ENCODE measurements around the gene UNC13C.

UNC13C gene

DNA sequence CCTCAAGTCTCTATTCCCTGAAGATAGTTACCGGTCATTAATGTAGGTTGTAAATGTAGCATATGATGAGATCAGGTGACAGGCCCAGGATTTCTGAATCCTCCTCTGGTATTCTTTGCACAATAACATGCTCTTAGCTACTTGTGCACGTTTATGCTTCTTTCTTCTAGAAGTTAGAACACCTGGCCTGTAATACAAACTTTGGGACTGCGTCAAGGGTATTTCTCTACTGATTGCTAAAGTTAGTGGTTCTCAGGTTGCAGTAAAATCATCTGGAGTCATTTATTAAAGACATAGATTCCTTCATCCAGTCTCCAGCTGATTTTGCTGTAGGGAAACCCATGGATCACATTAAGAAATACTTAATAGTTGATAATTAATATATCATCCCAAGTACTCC lies 48.0 kb downstream of the UNC13C start:
- DNase-seq (ENCODE audit: low read depth in 2 of 2), result no peak

- DNase-seq (ENCODE audit: low read depth in 2 of 2), result no peak
These were observed 48.6 kb downstream of the UNC13C start for GRCh38 chr15:54026891-54027290.

- no peak for DNase-seq (ENCODE audit: low read depth in 2 of 2)
These were observed 50.8 kb downstream of the UNC13C start for GRCh38 chr15:54029081-54029480.

- DNase-seq (ENCODE audit: low read depth in 2 of 2), result no peak
These were observed 53.8 kb downstream of the UNC13C start for GRCh38 chr15:54032066-54032465.

- DNase-seq (ENCODE audit: low read depth in 2 of 2), result no peak
These were observed 55.2 kb downstream of the UNC13C start for GRCh38 chr15:54033356-54033860.

DNA sequence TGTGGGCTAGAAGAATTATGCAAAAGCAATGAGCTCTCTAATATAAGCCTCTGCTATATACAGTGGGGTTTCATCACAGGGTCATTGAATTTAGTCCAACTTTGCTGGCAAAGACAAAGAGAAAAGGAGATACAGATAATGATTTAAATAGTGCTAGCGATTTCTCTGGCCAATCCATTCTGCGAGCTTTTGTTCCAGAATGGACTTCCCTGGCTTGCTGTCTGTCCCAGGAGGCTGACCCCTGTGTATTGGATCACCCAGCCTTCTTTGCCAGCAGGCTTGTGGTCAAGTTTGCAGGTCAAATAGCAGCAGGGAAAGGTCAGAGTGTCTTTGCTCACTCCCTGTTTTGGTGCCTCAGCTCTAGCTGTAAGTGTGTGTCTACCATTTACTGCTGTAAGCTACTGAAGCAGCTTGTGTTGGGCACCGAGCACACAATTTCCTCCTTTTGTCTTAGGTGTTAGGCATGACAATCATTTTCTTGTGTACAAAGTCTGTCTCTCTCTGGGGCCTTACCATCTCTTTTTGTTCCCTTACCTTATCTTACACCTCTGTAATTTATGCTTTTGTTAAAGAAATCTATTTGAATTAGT lies 55.7 kb downstream of the UNC13C start:
- DNase-seq (ENCODE audit: low read depth in 2 of 2), result no peak

DNA sequence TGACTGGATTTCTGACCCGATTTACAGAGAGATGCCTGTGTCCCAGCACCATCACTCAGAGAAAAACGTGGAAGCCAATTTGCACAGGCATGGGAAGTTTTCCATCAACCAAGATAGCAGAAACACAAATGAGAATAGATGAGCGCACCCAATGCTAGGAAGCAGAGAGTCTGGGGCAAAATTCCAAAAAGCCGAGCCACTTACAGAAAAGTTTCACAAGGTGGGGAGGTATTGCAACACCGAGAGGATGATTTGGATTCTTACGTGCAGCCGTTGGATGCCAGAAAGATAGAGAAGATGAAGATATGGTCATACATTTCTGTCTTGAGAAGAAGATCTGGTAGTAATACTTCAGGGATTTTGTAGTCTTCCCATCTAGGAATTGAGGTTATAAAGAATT lies 57.4 kb downstream of the UNC13C start:
- DNase-seq (ENCODE audit: low read depth in 2 of 2), result no peak

DNA sequence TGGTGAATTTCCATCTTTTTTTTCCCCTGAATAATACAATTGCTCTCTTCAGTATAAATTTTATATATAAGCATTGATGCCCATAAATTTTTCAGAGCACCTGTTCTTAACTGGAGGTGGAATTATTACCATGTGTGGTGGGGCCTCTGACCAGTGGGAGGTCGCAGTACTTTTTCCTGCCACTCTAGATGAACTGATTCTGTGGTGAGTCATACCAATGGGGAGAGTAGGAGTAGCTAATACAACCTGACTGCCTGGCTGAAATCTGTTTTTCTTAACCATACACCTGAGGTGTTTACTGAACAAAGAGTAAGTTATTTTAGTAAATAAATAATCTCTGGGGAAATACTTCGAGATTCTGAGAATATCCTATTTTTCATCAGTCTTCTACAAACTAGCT lies 67.2 kb downstream of the UNC13C start:
- no peak for DNase-seq (ENCODE audit: low read depth in 2 of 2)

DNA sequence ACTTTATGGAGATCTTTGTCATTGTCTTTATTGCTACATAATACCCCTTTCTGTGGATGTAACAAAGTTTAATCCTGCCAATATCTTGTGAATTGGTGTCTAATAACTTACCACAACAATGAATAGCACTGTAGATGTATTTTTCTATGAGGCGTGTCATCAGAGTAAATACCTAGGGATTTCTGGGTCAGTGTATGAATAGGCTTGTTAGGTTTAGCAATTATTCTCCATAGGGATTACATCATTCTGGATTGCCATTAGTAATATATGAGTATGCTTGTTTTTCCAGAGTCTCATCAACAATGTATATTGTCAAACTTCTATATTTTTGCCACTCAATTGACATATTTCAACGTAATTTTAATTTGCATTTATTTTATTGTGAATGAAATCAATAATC lies 67.9 kb downstream of the UNC13C start:
- no peak for DNase-seq (ENCODE audit: low read depth in 2 of 2)

GRCh38 chr15:54064365-54064764 lies 86.1 kb downstream of the UNC13C start:
- no peak for DNase-seq (ENCODE audit: low read depth in 2 of 2)

DNA sequence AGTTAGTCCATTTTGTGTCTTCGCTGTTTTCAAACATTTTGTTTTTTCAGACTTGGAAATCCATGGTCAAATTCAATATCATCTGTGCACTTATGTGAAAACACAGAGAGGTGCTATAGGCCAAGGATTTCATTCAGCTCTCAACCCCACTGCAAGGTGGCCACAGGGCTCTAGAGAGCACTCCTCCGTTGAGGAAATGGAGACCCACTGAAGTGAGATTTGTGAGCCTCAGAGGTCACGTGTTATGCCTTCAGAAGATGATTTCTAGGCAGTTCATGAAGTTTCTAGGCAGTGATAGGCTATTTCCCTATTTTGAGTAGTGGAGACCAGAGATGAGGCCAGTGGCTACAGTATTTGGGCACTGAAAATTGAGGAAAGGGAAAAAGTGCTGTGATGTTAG lies 88.2 kb downstream of the UNC13C start:
- DNase-seq (ENCODE audit: low read depth in 2 of 2), result no peak

GRCh38 chr15:54082836-54083492 lies 104.7 kb downstream of the UNC13C start:
- peak in 1 of 2 donors; percentile 1 for DNase-seq (ENCODE audit: low read depth in 2 of 2)

DNA sequence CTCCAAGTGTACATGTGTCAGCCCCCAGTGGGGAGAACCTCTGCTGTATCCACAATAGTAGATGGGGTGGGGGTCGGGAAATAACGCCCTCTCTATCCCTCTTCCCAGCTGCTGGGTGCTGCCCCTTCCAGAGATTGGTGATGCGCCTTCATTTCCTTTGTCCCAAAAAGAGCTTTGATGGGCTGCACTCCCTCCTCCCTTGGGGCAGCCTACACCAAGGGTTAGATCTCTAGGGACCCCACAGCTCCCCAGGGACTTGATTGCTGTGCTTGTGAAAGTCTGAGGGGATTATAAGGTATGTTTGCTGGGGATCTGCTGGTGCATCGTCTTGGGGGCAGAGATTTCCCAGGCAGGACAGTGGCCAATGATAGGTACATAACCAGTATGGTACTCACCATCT lies 105.3 kb downstream of the UNC13C start:
- no peak for DNase-seq (ENCODE audit: low read depth in 2 of 2)

GRCh38 chr15:54083991-54084390 lies 105.8 kb downstream of the UNC13C start:
- DNase-seq (ENCODE audit: low read depth in 2 of 2), result no peak

DNA sequence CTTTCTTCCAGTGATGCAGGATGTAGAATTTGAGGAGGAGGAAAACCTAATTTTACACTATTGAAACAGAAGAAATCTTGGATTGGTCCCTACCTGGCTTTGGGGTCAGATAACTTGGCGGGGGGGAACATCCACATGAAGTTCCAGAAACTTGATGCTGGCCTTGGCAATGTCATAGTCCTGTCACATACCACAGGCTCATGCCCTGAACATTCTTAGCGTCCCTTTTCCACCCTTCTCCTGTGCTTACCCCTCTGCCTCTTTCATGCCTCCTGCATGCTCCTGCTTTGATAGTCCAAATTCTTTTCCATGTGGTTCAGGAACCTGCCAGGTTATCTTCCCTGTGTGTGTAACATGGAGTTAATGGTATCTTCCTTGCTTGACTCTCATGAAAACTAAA lies 110.6 kb downstream of the UNC13C start:
- no peak for DNase-seq (ENCODE audit: low read depth in 2 of 2)

DNA sequence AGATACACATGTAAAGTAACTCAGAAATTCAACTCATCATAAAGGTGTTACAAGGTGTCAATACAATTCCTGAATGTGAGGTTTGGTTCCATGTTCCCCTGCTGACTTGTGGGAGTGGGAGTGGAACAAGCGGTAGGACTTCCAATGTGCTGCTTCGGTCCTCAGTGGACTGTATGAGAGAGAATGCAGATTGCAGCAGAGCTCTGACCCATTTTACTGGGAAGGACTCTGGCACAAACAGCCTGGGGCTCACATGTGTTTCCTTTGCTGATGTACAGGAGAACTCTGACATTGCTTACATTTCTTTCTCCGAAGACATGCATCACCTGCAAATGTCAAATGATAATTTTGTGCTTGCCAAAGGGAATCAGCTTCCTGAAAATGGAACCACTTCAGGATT lies 111.5 kb downstream of the UNC13C start:
- no peak for DNase-seq (ENCODE audit: low read depth in 2 of 2)

GRCh38 chr15:54091651-54092050 lies 113.4 kb downstream of the UNC13C start:
- no peak for DNase-seq (ENCODE audit: low read depth in 2 of 2)

GRCh38 chr15:54094661-54095060 lies 116.4 kb downstream of the UNC13C start:
- DNase-seq (ENCODE audit: low read depth in 2 of 2), result no peak

DNA sequence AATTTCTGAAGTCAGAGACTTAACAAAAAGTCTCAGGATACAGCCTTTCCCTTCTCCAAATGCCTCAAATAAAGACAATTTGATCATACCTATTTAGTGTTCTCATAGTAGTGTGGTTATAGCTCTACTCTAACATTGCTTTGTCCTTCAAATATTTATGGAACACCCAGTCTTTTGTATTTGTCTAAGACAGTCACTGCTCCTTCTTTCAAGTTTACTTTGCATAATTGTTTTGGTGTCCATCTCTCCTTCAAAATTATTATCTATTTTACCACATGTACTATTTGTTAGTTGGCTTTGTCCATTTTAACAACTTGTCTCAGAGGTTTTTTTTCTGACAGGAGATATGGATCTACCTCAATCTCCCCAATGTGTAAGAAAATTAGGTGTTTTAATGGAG lies 118.8 kb downstream of the UNC13C start:
- no peak for DNase-seq (ENCODE audit: low read depth in 2 of 2)

GRCh38 chr15:54099010-54099409 lies 120.8 kb downstream of the UNC13C start:
- no peak for DNase-seq (ENCODE audit: low read depth in 2 of 2)

- no peak for DNase-seq (ENCODE audit: low read depth in 2 of 2)
These were observed 123.5 kb downstream of the UNC13C start for GRCh38 chr15:54101664-54102270.

DNA sequence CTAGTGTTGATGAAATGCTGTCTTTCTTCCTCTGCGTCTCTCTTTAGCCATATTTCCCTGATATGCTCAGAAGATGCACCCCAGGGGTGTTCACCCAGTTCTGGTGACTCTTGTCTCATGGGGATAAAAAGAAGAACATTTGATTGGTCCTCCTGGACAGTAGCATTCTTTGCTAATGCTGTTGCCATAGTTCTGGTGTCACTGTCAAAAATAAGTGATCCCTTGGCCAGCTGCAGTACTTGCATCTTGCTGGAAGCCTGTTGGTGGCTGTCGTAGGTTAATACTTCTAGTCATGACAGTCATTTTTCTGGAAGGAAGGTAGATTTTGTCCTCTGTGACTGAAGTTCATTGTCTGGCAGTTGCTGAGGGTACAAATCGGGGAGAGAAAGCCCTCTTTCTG lies 124.5 kb downstream of the UNC13C start:
- DNase-seq (ENCODE audit: low read depth in 2 of 2), result no peak

DNA sequence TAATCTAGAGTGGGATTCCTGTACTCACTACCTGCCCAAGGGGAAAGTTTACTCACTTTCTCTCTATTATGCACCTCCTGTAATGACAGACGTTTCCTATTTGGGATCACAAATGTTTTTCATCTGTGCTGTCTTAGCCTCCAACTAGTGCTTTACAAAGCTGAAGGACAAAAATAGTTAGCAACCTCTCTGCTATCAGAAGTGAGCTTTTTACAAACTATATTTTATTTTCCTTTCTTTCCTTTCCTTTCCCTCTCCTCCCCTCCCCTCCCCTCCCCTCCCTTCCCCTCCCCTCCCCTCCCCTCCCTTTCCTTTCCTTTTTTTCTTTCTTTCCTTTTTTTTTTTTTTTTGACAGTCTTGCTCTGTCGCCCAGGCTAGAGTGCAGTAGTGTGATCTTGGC lies 130.8 kb downstream of the UNC13C start:
- DNase-seq (ENCODE audit: low read depth in 2 of 2), result no peak

Measured in stimulated activated CD8-positive, alpha-beta memory T cell treated with anti-CD3 and anti-CD28 coated beads, Interleukin-2, amount 100 ng/mL, for 48 hours (primary cell).